SU-DHL-6 (cell line): ENCODE data around the gene RASD2.

ENCODE experiments used
- H2AFZ ChIP-seq: fragments of 200-600 bp; sonication (generic); 2 replicates; pipeline ENCODE4 v1.6.1; 2014; ENCODE audit warnings: low read depth, mild to moderate bottlenecking, moderate library complexity, mixed read lengths, antibody characterized with exemption, low read length; ENCODE audit not compliant: severe bottlenecking
- H3F3A ChIP-seq: fragments of 200-600 bp; shearing (Covaris generic); 2 replicates; pipeline ENCODE4 v1.6.0; 2016; ENCODE audit warnings: antibody characterized with exemption, mild to moderate bottlenecking; ENCODE audit not compliant: insufficient read depth
- H3K27ac ChIP-seq: fragments of 200-600 bp; sonication (generic); 2 replicates; pipeline ENCODE4 v1.5.1; 2016; ENCODE audit warnings: low read depth, mild to moderate bottlenecking, low read length, moderate library complexity, mixed read lengths
- H3K27me3 ChIP-seq: fragments of 200-600 bp; sonication (generic), shearing (Covaris generic); 2 replicates; pipeline ENCODE4 v1.6.0; 2014; ENCODE audit warnings: mild to moderate bottlenecking, low read length
- H3K36me3 ChIP-seq: fragments of 200-600 bp; sonication (generic); 2 replicates; pipeline ENCODE4 v1.6.1; 2014; ENCODE audit warnings: mild to moderate bottlenecking, low read length, mixed read lengths
- H3K4me2 ChIP-seq: fragments of 300-600, 200-600 bp; shearing (Covaris generic), sonication (generic); 2 replicates; pipeline ENCODE4 v1.6.0; 2014; ENCODE audit warnings: low read length, low read depth, mild to moderate bottlenecking; ENCODE audit not compliant: poor library complexity, severe bottlenecking
- H3K4me3 ChIP-seq: fragments of 200-600 bp; sonication (generic); 2 replicates; pipeline ENCODE4 v1.5.1; 2014; ENCODE audit warnings: antibody characterized with exemption, low read length, mild to moderate bottlenecking, mixed read lengths; ENCODE audit not compliant: insufficient read depth, poor library complexity, severe bottlenecking
- H3K79me2 ChIP-seq: fragments of 200-600 bp; sonication (generic); 2 replicates; pipeline ENCODE4 v1.6.1; 2014; ENCODE audit warnings: mild to moderate bottlenecking, low read length, moderate library complexity; ENCODE audit not compliant: insufficient read depth
- H3K9ac ChIP-seq: fragments of 200-600 bp; sonication (generic); 2 replicates; pipeline ENCODE4 v1.7.0; 2014; ENCODE audit warnings: mild to moderate bottlenecking, low read length
- H3K9me2 ChIP-seq: fragments of 200-600 bp; sonication (generic); replicated peaks from 2 replicates; pipeline ENCODE4 v1.6.1; 2014; ENCODE audit warnings: low read length; ENCODE audit not compliant: insufficient read depth
- H3K9me3 ChIP-seq: fragments of 200-600 bp; sonication (generic); 2 replicates; pipeline ENCODE4 v1.6.1; 2014; ENCODE audit warnings: low read length, mixed read lengths; ENCODE audit not compliant: insufficient read depth
- H4K20me1 ChIP-seq: fragments of 200-600 bp; sonication (generic); 2 replicates; pipeline ENCODE4 v1.6.1; 2014; ENCODE audit warnings: low read depth, mild to moderate bottlenecking, antibody characterized with exemption, low read length, moderate library complexity, mixed read lengths
- EZH2phosphoT487 ChIP-seq: fragments of 200-600 bp; sonication (generic), shearing (Covaris generic); conservative IDR thresholded peaks from 2 replicates; pipeline ENCODE4 v1.6.1; 2018; ENCODE audit warnings: mild to moderate bottlenecking, antibody characterized with exemption, low read length, moderate library complexity, mixed read lengths
- TF ChIP-seq, protein P1 (sequence below): fragments of 200-600 bp; sonication (generic); IDR thresholded peaks from one replicate; pipeline ENCODE4 v1.5.1; 2017; ENCODE audit warnings: antibody characterized with exemption, mild to moderate bottlenecking, low read length, moderate library complexity; ENCODE audit not compliant: insufficient read depth, poor library complexity, severe bottlenecking

RASD2 gene

DNA sequence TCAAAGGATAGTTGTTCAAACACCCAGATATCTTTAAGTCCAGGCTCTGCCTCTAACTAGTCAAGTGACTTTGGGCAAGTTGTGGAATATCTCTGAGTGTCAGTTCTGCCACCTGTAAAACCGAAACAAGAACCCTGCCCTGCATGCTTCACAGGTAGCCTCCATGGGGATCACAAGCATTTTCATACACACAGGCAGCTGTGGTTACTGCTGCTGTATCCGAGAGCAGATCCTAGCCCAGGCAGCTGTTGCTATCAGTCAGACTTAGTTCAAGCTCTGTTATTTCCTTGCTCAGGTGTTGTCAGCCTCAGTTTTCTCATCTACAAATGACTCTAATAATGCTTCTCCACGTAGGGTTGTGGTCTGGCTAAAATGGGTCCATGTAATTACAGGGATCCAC, 6.5 kb upstream of the RASD2 start:
- H3K27me3 ChIP-seq = no peaks in the 10 kb centered on the region
- no peaks in the 10 kb centered on the region for H3K79me2 ChIP-seq
- no peaks in the 10 kb centered on the region for H3K36me3 ChIP-seq
- H3K27ac ChIP-seq = no peak overlapping the region
- H3K4me3 ChIP-seq = no peak overlapping the region
- no peaks in the 10 kb centered on the region for H4K20me1 ChIP-seq
- no peaks in the 10 kb centered on the region for H3F3A ChIP-seq
- no peak overlapping the region for H3K4me2 ChIP-seq
- H3K9me2 ChIP-seq = no peaks in the 10 kb centered on the region; the same call in 1 of the 2 replicates
- H3K9me3 ChIP-seq = no peaks in the 10 kb centered on the region
- no peak overlapping the region for H3K9ac ChIP-seq
- no peak for TF ChIP-seq EZH2phosphoT487
- TF ChIP-seq, protein P1, sequence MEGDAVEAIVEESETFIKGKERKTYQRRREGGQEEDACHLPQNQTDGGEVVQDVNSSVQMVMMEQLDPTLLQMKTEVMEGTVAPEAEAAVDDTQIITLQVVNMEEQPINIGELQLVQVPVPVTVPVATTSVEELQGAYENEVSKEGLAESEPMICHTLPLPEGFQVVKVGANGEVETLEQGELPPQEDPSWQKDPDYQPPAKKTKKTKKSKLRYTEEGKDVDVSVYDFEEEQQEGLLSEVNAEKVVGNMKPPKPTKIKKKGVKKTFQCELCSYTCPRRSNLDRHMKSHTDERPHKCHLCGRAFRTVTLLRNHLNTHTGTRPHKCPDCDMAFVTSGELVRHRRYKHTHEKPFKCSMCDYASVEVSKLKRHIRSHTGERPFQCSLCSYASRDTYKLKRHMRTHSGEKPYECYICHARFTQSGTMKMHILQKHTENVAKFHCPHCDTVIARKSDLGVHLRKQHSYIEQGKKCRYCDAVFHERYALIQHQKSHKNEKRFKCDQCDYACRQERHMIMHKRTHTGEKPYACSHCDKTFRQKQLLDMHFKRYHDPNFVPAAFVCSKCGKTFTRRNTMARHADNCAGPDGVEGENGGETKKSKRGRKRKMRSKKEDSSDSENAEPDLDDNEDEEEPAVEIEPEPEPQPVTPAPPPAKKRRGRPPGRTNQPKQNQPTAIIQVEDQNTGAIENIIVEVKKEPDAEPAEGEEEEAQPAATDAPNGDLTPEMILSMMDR = no peak
- no peak overlapping the region for H2AFZ ChIP-seq

DNA sequence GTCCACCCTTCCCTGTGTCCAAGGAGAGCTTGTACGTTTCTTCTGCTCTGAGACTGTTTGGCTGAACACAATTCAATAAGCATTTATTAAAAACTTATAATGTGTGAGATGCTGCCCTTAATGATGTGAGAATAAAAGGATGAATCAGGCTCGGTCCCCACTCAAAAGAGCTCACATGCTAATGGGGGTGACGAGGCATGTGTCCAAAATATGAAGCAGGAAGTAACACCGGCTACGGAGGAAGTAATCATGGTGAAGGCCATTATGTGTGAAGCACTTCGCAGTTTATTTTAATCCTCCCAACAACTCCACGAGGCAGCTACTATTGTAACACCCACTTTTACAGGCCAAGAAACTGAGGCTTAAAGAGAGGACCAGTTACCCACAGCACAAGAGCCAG, 3.4 kb upstream of the RASD2 start:
- H3K36me3 ChIP-seq = no peaks in the 10 kb centered on the region
- no peak overlapping the region for H3K9ac ChIP-seq
- no peak overlapping the region for H3K27ac ChIP-seq
- H3K4me3 ChIP-seq = no peak overlapping the region
- no peaks in the 10 kb centered on the region for H4K20me1 ChIP-seq
- TF ChIP-seq EZH2phosphoT487 = no peak
- TF ChIP-seq, protein P1 = no peak
- H3F3A ChIP-seq = peaks cover 3% of the 10 kb centered on the region; the same call in 1 of the 2 replicates
- no peaks in the 10 kb centered on the region for H3K79me2 ChIP-seq
- no peak overlapping the region for H3K4me2 ChIP-seq
- no peaks in the 10 kb centered on the region; the same call in 1 of the 2 replicates for H3K9me2 ChIP-seq
- H3K9me3 ChIP-seq = no peaks in the 10 kb centered on the region
- no peak overlapping the region for H2AFZ ChIP-seq
- H3K27me3 ChIP-seq = no peaks in the 10 kb centered on the region

DNA sequence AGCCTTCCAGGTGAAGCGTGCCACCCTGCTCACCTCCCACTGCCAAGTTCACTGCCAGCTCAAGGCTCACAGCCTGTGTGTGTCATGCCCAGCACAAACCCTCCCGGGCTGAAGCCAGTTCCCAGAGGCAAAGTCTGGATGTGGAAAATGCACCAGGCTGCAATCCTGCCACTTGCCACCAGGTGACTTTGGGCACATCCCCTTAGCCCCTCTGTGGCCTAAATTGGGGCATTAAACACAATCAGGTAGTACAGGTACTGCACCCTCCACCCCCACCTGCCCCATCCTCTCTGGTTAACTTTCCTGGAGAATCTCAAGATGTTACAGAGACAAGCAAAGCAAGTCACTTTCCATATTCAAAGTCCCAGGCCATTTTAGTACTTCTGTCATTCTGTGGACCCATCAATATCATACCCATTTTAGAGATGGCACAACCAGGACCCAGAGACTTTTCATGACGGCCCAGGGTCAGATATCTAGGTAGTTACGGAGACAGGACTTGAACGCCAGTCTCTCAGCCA, 1.8 kb upstream of the RASD2 start:
- H3K9ac ChIP-seq = no peak overlapping the region
- H3K9me3 ChIP-seq = no peaks in the 10 kb centered on the region
- no peak overlapping the region for H3K27ac ChIP-seq
- no peaks in the 10 kb centered on the region for H3K79me2 ChIP-seq
- H3K36me3 ChIP-seq = no peaks in the 10 kb centered on the region
- TF ChIP-seq, protein P1 = no peak
- TF ChIP-seq EZH2phosphoT487 = no peak
- H3K4me3 ChIP-seq = no peak overlapping the region
- H3F3A ChIP-seq = peaks cover 3% of the 10 kb centered on the region; the same call in 1 of the 2 replicates
- H4K20me1 ChIP-seq = no peaks in the 10 kb centered on the region
- H3K27me3 ChIP-seq = no peaks in the 10 kb centered on the region
- H3K4me2 ChIP-seq = no peak overlapping the region
- no peak overlapping the region for H2AFZ ChIP-seq
- H3K9me2 ChIP-seq = no peaks in the 10 kb centered on the region
